Measurements from ENCODE around the gene LCN10.

The LCN10 gene

DNA sequence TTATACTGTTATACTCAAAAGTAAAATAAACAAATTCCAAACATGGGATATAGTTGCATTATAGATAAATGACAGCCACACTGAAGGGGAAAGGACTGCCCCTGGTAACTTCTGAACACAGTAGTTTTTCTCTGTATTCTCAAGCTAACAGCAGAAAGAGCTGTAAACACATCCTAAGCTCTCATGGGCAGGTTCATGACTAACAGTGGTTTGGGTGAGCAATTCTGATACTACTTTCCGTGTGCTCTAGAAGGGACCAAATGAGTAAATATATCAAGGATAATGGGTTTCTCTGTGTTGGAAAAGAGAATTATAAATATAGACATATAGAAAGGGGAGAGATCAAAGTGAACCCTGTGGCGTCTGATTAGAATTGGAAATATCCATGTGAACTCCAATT lies 7.8 kb upstream of the LCN10 start:
- Histone ChIP-seq H3K27ac (ENCODE audit: low read length) (no peak overlapping the region), H3K4me1 (ENCODE audit: insufficient read depth, low read length) (no peaks in the 10 kb centered on the region), H3K4me3 (ENCODE audit: low read length) (no peak overlapping the region), H3K36me3 (ENCODE audit: insufficient read depth, low read depth, low read length) (no peaks in the 10 kb centered on the region), H3K9me3 (ENCODE audit: insufficient read depth, low read depth, low read length) (no peaks in the 10 kb centered on the region), H3K27me3 (ENCODE audit: insufficient read depth, low read length) (no peaks in the 10 kb centered on the region), H3K9ac (ENCODE audit: low read depth, low read length) (no peak overlapping the region)

DNA sequence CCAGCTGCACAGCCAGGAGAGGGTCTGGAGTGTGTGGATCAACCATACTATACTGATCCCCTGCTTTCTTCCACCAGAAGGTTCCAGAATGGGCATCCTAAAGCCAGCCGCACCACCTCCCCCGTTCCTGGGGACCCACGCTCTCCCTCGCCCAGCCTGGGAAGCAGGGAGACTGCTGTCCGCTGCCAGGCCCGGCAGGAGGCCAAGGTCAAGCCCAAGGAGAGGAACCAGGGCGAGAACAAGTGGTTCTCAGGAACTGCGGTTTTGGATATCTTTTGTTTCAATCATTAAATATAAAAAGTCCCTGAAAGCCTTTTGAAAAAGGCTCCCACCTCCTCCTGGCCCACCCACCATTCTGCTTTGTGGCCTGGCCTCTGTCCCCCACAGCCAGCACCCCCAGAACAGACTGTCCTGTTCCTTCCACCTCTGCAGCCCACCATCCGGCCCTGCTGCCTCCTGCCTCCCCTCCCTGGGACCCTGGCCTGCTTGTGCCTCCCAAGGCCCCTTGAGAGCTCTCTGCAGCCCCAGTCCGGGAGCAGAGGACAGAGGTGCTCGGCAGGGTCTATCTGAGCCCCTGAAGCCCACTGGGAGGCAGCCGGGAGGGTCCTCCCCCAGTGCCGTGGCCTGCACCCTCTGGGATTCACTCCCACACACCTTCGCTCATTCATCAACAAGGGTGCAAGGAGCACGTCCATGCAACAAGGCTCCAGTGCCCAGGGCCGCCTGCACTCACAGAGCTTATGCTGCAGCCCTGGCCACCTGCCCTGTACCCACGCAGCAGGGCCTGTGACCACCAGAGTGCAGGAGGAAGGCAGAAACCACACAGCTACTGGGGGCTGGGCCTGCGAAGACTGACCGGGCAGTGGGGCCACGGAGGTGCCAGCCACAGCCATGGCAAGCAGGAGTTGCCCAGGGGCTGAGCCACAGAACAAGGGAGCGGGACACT lies 6.2 kb upstream of the LCN10 start:
- Histone ChIP-seq H3K4me3 (ENCODE audit: low read length) (no peak overlapping the region), H3K9me3 (ENCODE audit: insufficient read depth, low read depth, low read length) (no peaks in the 10 kb centered on the region), H3K27ac (ENCODE audit: low read length) (no peak overlapping the region), H3K9ac (ENCODE audit: low read depth, low read length) (no peak overlapping the region), H3K36me3 (ENCODE audit: insufficient read depth, low read depth, low read length) (no peaks in the 10 kb centered on the region), H3K27me3 (ENCODE audit: insufficient read depth, low read length) (no peaks in the 10 kb centered on the region), H3K4me1 (ENCODE audit: insufficient read depth, low read length) (no peaks in the 10 kb centered on the region)

DNA sequence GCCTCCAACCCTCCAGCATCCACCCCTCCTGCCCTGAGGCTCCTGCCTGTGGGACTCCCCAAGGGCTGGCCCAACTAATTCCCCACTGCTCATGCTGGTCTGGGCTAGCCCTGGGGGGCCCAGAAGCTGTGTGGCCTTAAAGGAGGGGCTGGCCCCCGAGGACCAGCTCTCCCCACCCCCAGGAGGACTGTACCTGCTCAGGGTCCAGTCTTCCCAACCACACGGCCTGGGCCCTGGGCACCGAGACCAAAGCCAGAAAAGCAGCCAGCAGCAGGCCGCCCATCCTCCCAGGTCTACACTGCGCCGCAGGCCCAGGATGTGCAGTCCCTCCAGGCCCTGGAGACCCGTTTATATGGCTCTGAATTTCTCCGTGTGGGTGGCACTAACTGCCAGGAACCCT lies 5.5 kb upstream of the LCN10 start, which contains the start of gene LCN6:
LCN6 (minus strand) TSS at position 325 of the 400 bp plus-strand sequence; CDS start at position 283, 42 bp downstream.
- Histone ChIP-seq H3K9ac (ENCODE audit: low read depth, low read length) (no peak within 1 kb of the TSS), H3K27me3 (ENCODE audit: insufficient read depth, low read length) (no peaks in the 10 kb centered on the region), H3K27ac (ENCODE audit: low read length) (no peak within 1 kb of the TSS)

DNA sequence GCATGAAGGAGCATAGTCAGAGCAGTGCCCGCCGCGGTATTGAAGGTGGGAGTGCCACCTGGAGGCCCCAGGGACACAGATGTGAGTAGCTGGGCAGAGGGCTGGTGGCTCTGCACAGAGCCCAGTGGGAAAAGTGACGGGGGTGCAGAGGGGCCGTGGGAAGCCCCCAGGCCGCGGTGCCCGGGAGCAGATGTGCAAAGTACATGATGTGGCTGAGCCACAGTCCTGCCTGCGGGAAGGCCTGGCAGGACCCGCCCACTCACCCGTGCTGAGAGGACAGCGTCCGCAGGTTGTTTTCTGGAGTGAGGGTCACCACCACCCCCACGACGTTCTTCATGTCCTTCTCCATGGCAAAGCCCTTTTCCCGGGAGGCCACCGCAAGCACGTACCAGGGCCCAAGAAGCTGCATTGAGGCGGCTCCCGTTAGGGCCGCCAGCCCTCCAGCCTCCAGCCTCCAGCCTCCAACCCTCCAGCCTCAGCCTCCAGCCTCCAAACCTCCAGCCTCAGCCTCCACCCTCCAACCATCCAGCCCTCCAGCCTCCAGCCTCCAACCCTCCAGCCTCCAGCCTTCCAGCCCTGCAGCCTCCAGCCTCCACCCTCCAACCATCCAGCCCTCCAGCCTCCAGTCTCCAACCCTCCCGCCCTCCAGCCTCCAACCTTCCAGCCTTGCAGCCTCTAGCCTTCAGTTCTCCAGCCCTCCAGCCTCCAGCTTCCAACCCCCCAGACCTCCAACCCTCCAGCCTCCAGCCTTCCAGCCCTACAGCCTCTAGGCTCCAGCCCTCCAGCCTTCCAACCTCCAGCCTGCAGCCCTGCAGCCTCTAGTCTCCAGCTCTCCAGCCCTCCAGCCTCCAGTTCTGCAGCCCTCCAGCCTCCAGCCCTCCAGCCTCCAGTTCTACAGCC lies 4.7 kb upstream of the LCN10 start:
- Histone ChIP-seq H3K9ac (ENCODE audit: low read depth, low read length) (no peak overlapping the region), H3K4me3 (ENCODE audit: low read length) (no peak overlapping the region), H3K27ac (ENCODE audit: low read length) (no peak overlapping the region), H3K4me1 (ENCODE audit: insufficient read depth, low read length) (no peaks in the 10 kb centered on the region), H3K27me3 (ENCODE audit: insufficient read depth, low read length) (no peaks in the 10 kb centered on the region), H3K36me3 (ENCODE audit: insufficient read depth, low read depth, low read length) (no peaks in the 10 kb centered on the region), H3K9me3 (ENCODE audit: insufficient read depth, low read depth, low read length) (no peaks in the 10 kb centered on the region)

More for the DNA sequence above, 5.5 kb upstream of the LCN10 start, which contains the start of gene LCN6:
- Histone ChIP-seq H3K36me3 (ENCODE audit: insufficient read depth, low read depth, low read length) (no peaks in the 10 kb centered on the region), H3K4me1 (ENCODE audit: insufficient read depth, low read length) (no peaks in the 10 kb centered on the region), H3K9me3 (ENCODE audit: insufficient read depth, low read depth, low read length) (no peaks in the 10 kb centered on the region), H3K4me3 (ENCODE audit: low read length) (no peak within 1 kb of the TSS)

DNA sequence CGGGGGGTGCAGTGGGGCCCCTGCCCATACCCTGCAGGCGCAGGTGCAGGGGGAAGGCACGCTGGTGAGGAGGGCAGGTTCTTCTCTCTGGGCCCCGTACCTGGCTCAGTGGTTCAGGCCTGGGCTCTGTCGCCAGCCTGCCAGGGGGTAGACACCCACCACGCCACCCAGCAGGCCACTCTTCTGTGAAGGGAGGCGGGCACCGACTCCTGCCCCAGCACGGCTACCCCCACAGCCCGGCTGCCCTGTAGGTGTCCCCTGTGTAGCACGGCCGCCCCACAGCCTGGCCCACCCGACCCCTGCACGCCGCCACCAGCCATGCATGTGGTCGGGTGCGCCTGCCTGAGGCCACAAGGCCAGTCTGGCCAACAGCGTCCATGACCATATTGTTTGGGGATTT lies 3.9 kb upstream of the LCN10 start:
- no peaks in the 10 kb centered on the region for H3K4me1 ChIP-seq (ENCODE audit: insufficient read depth, low read length)
- H3K27me3 ChIP-seq (ENCODE audit: insufficient read depth, low read length), result no peaks in the 10 kb centered on the region
- H3K27ac ChIP-seq (ENCODE audit: low read length), result no peak overlapping the region
- no peak overlapping the region for H3K9ac ChIP-seq (ENCODE audit: low read depth, low read length)
- no peaks in the 10 kb centered on the region for H3K36me3 ChIP-seq (ENCODE audit: insufficient read depth, low read depth, low read length)
- H3K9me3 ChIP-seq (ENCODE audit: insufficient read depth, low read depth, low read length), result no peaks in the 10 kb centered on the region
- H3K4me3 ChIP-seq (ENCODE audit: low read length), result no peak overlapping the region

DNA sequence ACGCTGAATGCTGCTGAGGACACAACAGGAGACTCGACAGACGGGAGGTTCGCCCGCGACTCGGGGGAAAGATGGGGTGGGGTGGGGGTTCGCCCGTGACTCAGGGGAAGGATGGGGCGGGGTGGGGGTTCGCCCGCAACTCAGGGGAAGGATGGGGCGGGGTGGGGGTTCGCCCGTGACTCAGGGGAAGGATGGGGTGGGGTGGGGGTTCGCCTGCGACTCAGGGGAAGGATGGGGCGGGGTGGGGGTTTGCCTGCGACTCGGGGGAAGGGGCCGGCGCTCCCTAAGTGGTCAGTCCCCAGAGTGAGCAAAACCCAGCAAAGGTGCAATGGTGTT lies 3.4 kb upstream of the LCN10 start:
- Histone ChIP-seq H3K9ac (ENCODE audit: low read depth, low read length) (no peak overlapping the region), H3K9me3 (ENCODE audit: insufficient read depth, low read depth, low read length) (no peaks in the 10 kb centered on the region), H3K27me3 (ENCODE audit: insufficient read depth, low read length) (no peaks in the 10 kb centered on the region), H3K4me3 (ENCODE audit: low read length) (no peak overlapping the region), H3K27ac (ENCODE audit: low read length) (no peak overlapping the region), H3K4me1 (ENCODE audit: insufficient read depth, low read length) (no peaks in the 10 kb centered on the region), H3K36me3 (ENCODE audit: insufficient read depth, low read depth, low read length) (no peaks in the 10 kb centered on the region)

DNA sequence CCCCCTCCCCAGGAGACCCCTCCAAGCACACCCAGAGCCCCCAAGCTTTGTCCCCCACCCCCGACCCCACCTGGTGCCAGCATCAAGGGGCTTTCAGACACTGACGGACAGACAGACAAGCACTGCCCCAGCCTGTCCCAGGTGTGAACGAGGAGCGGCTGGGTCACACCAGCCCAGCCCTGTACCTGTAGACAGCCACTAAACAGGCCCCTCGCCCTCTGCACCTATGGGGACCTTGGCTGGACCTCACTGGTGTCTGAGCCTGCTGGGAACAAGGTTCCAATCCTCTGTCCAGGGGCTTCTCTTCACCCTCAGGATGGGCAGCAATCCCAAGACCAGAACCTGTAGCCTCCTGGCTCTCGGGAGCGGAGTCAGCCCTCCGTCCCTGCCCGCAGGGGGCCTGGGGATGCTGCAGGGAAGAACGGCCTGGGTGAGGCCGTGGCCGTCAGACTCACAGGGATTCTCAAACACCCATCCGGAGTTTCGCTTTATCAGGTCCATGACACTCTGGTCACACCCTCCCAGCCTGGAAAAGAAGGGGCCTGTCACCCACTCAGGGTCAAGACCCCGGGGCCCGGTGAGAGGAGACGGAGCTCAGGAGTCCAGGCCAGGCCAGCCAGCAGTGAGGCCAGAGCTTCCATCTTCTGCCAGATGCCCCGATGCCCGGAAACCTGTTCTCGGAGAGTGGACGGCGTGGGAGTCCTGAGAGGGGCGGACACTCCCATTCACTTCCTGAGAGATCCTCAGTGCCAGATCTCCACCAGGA lies 2.8 kb upstream of the LCN10 start:
- H3K4me1 ChIP-seq (ENCODE audit: insufficient read depth, low read length), result no peaks in the 10 kb centered on the region
- H3K4me3 ChIP-seq (ENCODE audit: low read length), result no peak overlapping the region
- H3K9me3 ChIP-seq (ENCODE audit: insufficient read depth, low read depth, low read length), result no peaks in the 10 kb centered on the region
- no peak overlapping the region for H3K9ac ChIP-seq (ENCODE audit: low read depth, low read length)
- no peaks in the 10 kb centered on the region for H3K27me3 ChIP-seq (ENCODE audit: insufficient read depth, low read length)
- no peaks in the 10 kb centered on the region for H3K36me3 ChIP-seq (ENCODE audit: insufficient read depth, low read depth, low read length)
- H3K27ac ChIP-seq (ENCODE audit: low read length), result no peak overlapping the region

DNA sequence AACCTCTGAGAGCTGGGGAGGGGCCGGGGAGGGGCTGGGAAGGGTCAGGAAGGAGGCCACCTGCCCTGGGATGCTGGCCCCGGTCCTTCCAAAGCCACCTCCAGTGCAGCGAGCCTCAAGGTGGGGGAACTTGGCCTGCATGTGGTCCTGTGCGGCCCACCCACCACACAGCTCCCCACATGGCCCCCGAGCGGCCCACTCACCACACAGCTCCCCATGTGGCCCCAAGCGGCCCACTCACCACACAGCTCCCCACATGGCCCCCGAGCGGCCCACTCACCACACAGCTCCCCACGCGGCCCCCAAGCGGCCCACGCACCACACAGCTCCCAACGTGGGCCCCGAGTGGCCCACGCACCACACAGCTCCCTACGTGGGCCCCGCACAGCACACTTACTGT lies 2.0 kb upstream of the LCN10 start:
- no peak overlapping the region for H3K4me3 ChIP-seq (ENCODE audit: low read length)
- no peaks in the 10 kb centered on the region for H3K36me3 ChIP-seq (ENCODE audit: insufficient read depth, low read depth, low read length)
- H3K9me3 ChIP-seq (ENCODE audit: insufficient read depth, low read depth, low read length), result no peaks in the 10 kb centered on the region
- H3K27ac ChIP-seq (ENCODE audit: low read length), result no peak overlapping the region
- no peaks in the 10 kb centered on the region for H3K27me3 ChIP-seq (ENCODE audit: insufficient read depth, low read length)
- no peaks in the 10 kb centered on the region for H3K4me1 ChIP-seq (ENCODE audit: insufficient read depth, low read length)
- H3K9ac ChIP-seq (ENCODE audit: low read depth, low read length), result no peak overlapping the region

DNA sequence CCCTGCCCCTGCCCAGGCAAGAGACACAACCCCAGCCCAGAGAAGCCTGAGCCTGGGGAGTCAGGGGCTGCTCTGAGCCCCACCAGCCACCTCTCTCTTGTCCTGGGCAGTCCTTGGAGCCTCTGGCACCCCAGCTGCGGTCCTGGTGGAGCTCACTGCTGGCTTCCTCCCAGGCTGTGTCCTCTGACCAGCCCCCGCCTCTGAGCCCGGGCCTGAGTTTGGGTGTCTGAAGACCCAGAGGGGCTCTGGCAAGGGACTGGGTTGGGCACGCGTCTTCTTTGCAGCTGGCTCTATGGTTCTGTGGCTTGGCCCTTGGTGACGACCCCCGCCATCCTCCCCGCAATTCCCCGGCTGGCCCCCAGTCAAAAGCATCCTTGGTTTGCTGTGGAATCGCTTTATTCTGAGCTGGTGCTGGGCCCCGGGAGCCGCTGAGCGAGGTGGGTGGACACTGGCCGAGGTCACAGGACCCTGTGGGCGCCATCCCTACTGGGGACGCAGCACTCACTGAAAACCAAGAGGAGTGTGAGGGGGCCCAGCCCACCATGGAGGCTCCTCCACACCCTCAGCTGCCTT lies 985 bp upstream of the LCN10 start:
- H3K27ac ChIP-seq (ENCODE audit: low read length), result no peak overlapping the region
- no peaks in the 10 kb centered on the region for H3K4me1 ChIP-seq (ENCODE audit: insufficient read depth, low read length)
- no peak overlapping the region for H3K9ac ChIP-seq (ENCODE audit: low read depth, low read length)
- no peaks in the 10 kb centered on the region for H3K9me3 ChIP-seq (ENCODE audit: insufficient read depth, low read depth, low read length)
- H3K4me3 ChIP-seq (ENCODE audit: low read length), result no peak overlapping the region
- no peaks in the 10 kb centered on the region for H3K36me3 ChIP-seq (ENCODE audit: insufficient read depth, low read depth, low read length)
- H3K27me3 ChIP-seq (ENCODE audit: insufficient read depth, low read length), result no peaks in the 10 kb centered on the region

DNA sequence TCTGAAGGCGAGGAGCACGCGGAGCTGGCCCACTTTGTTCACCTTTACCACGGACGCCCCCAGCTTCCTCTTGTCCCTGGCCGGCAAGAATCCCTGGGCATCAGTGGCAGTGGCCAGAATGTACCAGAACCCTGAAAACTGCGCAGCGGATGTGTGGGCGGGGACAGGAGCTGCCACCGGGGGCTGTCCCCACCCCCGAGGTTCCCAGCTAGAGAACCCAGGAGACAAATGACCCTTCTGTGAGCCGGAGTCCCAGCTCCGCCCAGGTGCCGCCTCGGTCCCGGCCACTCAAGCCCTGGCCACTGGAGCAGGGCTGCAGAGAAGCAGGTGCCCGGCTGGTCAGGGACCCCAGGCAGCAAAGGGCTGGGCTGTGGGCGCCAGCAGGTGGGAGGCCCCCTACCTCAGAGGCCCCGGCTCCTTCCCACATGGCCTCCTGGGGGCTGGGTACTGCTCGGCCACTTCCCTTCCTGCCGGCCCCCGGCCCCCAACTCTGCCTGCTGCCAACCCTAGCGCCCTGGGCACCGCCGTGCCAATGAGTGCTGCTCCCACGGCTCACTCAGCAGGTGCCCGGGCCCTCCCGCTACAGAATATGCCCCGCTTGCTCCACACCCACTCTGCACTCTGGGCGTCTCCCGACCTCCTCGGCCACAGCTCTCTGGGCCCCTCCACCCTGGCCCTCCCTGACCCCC lies 713 bp downstream of the LCN10 start:
- H3K9ac ChIP-seq (ENCODE audit: low read depth, low read length), result no peak overlapping the region
- H3K36me3 ChIP-seq (ENCODE audit: insufficient read depth, low read depth, low read length), result no peaks in the 10 kb centered on the region
- no peaks in the 10 kb centered on the region for H3K27me3 ChIP-seq (ENCODE audit: insufficient read depth, low read length)
- no peak overlapping the region for H3K27ac ChIP-seq (ENCODE audit: low read length)
- H3K4me3 ChIP-seq (ENCODE audit: low read length), result no peak overlapping the region
- no peaks in the 10 kb centered on the region for H3K9me3 ChIP-seq (ENCODE audit: insufficient read depth, low read depth, low read length)
- H3K4me1 ChIP-seq (ENCODE audit: insufficient read depth, low read length), result no peaks in the 10 kb centered on the region

Measured in iPS-20b (cell line).